ENCODE results near the gene SRSF4.
"Not testable (repeated sequence)": the region's sequence is repeated elsewhere in the genome, so short reads cannot be mapped to it uniquely, and the experiment has no call there.

The SRSF4 gene

GRCh38 chr1:29114654-29115053, 67.0 kb downstream of the SRSF4 start:
- Histone ChIP-seq H3K36me3 (ENCODE audit: control insufficient read depth, insufficient read depth, low read length) (no peaks in the 10 kb centered on the region), H3K9ac (no peak overlapping the region), H3K4me1 (no peaks in the 10 kb centered on the region), H3K27ac (no peak overlapping the region), H3K27me3 (ENCODE audit: control insufficient read depth, insufficient read depth, low read length) (no peaks in the 10 kb centered on the region), H3K79me2 (no peaks in the 10 kb centered on the region), H3K4me2 (ENCODE audit: low read length) (no peak overlapping the region), H2AFZ (no peak overlapping the region), H3K4me3 (ENCODE audit: low read depth, low read length) (no peak overlapping the region), H3K9me3 (ENCODE audit: control insufficient read depth, low read length) (no peaks in the 10 kb centered on the region)
- TF ChIP-seq CTCF (IDR thresholded peaks at IDR 0.05), result no peak

GRCh38 chr1:29113413-29114117, 68.1 kb downstream of the SRSF4 start:
- H3K27me3 ChIP-seq (ENCODE audit: control insufficient read depth, insufficient read depth, low read length), result no peaks in the 10 kb centered on the region
- no peaks in the 10 kb centered on the region for H3K36me3 ChIP-seq (ENCODE audit: control insufficient read depth, insufficient read depth, low read length)
- H3K79me2 ChIP-seq, result no peaks in the 10 kb centered on the region
- no peaks in the 10 kb centered on the region for H3K4me1 ChIP-seq
- H3K9ac ChIP-seq, result no peak overlapping the region
- TF ChIP-seq CTCF (IDR thresholded peaks at IDR 0.05), result no peak
- H3K27ac ChIP-seq, result no peak overlapping the region
- no peak overlapping the region for H2AFZ ChIP-seq
- no peaks in the 10 kb centered on the region for H3K9me3 ChIP-seq (ENCODE audit: control insufficient read depth, low read length)
- H3K4me3 ChIP-seq (ENCODE audit: low read depth, low read length), result no peak overlapping the region
- H3K4me2 ChIP-seq (ENCODE audit: low read length), result no peak overlapping the region

- no peaks in the 10 kb centered on the region for H3K36me3 ChIP-seq (ENCODE audit: control insufficient read depth, insufficient read depth, low read length)
- H3K9ac ChIP-seq, result no peak overlapping the region
- TF ChIP-seq CTCF (IDR thresholded peaks at IDR 0.05), result no peak
- no peak overlapping the region for H3K27ac ChIP-seq
- H3K4me3 ChIP-seq (ENCODE audit: low read depth, low read length), result no peak overlapping the region
- H3K27me3 ChIP-seq (ENCODE audit: control insufficient read depth, insufficient read depth, low read length), result no peaks in the 10 kb centered on the region
- H3K79me2 ChIP-seq, result no peaks in the 10 kb centered on the region
- no peaks in the 10 kb centered on the region for H3K4me1 ChIP-seq
- H2AFZ ChIP-seq, result no peak overlapping the region
- H3K4me2 ChIP-seq (ENCODE audit: low read length), result no peak overlapping the region
- H3K9me3 ChIP-seq (ENCODE audit: control insufficient read depth, low read length), result no peaks in the 10 kb centered on the region
Observed at GRCh38 chr1:29112705-29113412, 68.8 kb downstream of the SRSF4 start.

GRCh38 chr1:29108041-29108440, 73.7 kb downstream of the SRSF4 start:
- H3K4me3 ChIP-seq (ENCODE audit: low read depth, low read length); H2AFZ ChIP-seq; H3K4me2 ChIP-seq (ENCODE audit: low read length); H3K9me3 ChIP-seq (ENCODE audit: control insufficient read depth, low read length); H3K79me2 ChIP-seq; H3K27me3 ChIP-seq (ENCODE audit: control insufficient read depth, insufficient read depth, low read length); H3K27ac ChIP-seq; H3K4me1 ChIP-seq; H3K9ac ChIP-seq; H3K36me3 ChIP-seq (ENCODE audit: control insufficient read depth, insufficient read depth, low read length): not testable (repeated sequence)

- Histone ChIP-seq H3K27me3 (ENCODE audit: control insufficient read depth, insufficient read depth, low read length) (no peaks in the 10 kb centered on the region), H3K4me3 (ENCODE audit: low read depth, low read length) (no peak overlapping the region), H3K9me3 (ENCODE audit: control insufficient read depth, low read length) (no peaks in the 10 kb centered on the region), H3K4me1 (no peaks in the 10 kb centered on the region), H3K27ac (no peak overlapping the region), H2AFZ (no peak overlapping the region), H3K9ac (no peak overlapping the region), H3K79me2 (no peaks in the 10 kb centered on the region), H3K4me2 (ENCODE audit: low read length) (no peak overlapping the region), H3K36me3 (ENCODE audit: control insufficient read depth, insufficient read depth, low read length) (no peaks in the 10 kb centered on the region)
- no peak for TF ChIP-seq CTCF (IDR thresholded peaks at IDR 0.05)
Observed at GRCh38 chr1:29105822-29106221, 75.9 kb downstream of the SRSF4 start.

Data from parathyroid adenoma (tissue), 2 donors.